ENCODE measurements around the gene HS2ST1. TPM values are rescaled to one million over a fixed set of nuclear protein-coding genes. Genes with fewer than 3 reads are reported as not detected.

Gene HS2ST1
- total RNA-seq, 2 donors from 2014 or later: 7.7 TPM

DNA sequence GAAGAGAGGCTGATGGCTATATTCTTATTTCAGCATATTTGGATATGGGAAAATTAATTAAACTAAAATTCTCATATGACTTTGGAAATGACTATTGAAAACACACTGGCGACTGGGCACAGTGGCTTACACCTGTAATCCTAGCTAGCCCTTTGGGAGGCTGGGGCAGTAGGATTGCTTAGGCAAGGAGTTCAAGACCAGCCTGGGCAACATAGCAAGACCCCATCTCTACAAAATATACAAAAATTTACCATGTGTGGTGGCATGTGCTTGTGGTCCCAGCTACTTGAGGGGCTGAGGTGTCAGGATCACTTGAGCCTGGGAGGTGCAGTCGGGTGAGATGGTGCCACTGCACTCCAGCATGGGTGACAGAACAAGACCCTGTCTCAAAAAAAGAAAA is 26.2 kb downstream of the HS2ST1 start:
- Histone ChIP-seq H3K27ac (no peak overlapping the region), H3K27me3 (no peaks in the 10 kb centered on the region), H3K4me3 (no peak overlapping the region), H3K9me3 (no peaks in the 10 kb centered on the region), H3K4me1 (no peaks in the 10 kb centered on the region), H3K36me3 (no peaks in the 10 kb centered on the region)
- TF ChIP-seq, protein P1, sequence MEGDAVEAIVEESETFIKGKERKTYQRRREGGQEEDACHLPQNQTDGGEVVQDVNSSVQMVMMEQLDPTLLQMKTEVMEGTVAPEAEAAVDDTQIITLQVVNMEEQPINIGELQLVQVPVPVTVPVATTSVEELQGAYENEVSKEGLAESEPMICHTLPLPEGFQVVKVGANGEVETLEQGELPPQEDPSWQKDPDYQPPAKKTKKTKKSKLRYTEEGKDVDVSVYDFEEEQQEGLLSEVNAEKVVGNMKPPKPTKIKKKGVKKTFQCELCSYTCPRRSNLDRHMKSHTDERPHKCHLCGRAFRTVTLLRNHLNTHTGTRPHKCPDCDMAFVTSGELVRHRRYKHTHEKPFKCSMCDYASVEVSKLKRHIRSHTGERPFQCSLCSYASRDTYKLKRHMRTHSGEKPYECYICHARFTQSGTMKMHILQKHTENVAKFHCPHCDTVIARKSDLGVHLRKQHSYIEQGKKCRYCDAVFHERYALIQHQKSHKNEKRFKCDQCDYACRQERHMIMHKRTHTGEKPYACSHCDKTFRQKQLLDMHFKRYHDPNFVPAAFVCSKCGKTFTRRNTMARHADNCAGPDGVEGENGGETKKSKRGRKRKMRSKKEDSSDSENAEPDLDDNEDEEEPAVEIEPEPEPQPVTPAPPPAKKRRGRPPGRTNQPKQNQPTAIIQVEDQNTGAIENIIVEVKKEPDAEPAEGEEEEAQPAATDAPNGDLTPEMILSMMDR (IDR thresholded peaks at IDR 0.05): no peak
- DNase-seq (ENCODE audit: low spot score): no peak

DNA sequence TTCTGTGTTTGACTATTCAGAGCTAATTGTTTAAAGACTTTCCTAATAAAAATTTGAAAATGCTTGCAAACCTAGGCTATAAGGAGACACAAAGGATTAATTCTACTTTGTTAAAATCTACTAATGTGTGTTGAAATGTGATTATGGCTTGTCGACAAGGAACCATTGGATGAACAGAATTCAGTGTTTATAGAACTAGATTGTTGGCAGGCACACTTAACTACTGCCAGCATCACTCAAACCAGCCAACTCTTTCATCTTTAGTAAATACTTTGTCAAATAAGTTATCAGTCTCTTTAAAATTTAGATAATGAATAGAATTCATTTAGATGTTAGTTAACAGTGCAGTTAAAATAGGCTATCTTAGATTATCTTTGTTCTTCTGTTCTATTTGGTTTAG is 27.6 kb downstream of the HS2ST1 start:
- no peaks in the 10 kb centered on the region for H3K27me3 ChIP-seq
- TF ChIP-seq, protein P1 (IDR thresholded peaks at IDR 0.05): no peak
- H3K9me3 ChIP-seq: no peaks in the 10 kb centered on the region
- DNase-seq (ENCODE audit: low spot score): no peak
- no peaks in the 10 kb centered on the region for H3K4me1 ChIP-seq
- no peak overlapping the region for H3K27ac ChIP-seq
- no peaks in the 10 kb centered on the region for H3K36me3 ChIP-seq
- H3K4me3 ChIP-seq: no peak overlapping the region

DNA sequence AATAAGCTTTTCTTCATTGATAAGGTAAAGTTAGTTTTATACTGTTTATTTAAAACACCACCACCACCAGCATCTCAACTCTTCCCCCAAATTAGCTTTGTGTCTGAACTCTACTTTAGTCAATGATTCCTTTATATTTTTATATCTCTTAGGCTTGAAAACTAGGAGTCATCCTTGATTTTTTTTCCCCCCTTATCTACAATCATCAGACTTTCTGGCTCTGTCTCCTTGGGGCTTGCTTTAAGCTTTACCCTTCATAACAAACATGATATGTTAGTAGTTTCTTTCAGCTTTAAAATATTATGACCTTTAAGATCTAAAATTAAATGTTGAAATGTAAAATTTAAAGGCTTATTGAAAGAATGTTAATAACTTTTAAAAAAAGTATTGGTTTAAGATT is 28.3 kb downstream of the HS2ST1 start:
- no peaks in the 10 kb centered on the region for H3K27me3 ChIP-seq
- no peak for DNase-seq (ENCODE audit: low spot score)
- H3K27ac ChIP-seq: no peak overlapping the region
- no peak overlapping the region for H3K4me3 ChIP-seq
- no peaks in the 10 kb centered on the region for H3K9me3 ChIP-seq
- peaks cover 0 to 3% of the 10 kb centered on the region in 2 donors for H3K4me1 ChIP-seq
- TF ChIP-seq, protein P1 (IDR thresholded peaks at IDR 0.05): no peak
- no peaks in the 10 kb centered on the region for H3K36me3 ChIP-seq

DNA sequence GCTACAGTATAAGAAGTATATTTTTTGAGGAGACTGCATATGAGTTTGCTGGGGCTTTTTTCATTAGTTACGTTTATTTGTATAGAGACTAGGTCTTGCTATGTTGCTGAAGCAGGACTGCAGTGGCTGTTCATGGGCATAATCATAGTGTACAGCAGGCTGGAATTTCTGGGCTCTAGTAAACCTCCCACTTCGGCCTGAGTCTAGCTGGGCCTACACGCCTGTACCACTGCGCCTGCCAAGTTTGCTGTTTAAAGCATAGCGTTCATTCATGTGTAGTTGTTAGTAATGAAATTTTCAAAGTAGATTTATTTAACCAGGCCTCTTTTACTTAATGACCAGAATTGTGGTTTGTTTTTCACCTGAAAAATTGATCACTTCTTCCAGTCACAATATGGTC is 33.8 kb downstream of the HS2ST1 start:
- TF ChIP-seq, protein P1 (IDR thresholded peaks at IDR 0.05): no peak
- no peaks in the 10 kb centered on the region for H3K9me3 ChIP-seq
- peaks cover 0 to 8% of the 10 kb centered on the region in 2 donors for H3K4me1 ChIP-seq
- no peaks in the 10 kb centered on the region for H3K27me3 ChIP-seq
- DNase-seq (ENCODE audit: low spot score): no peak
- H3K36me3 ChIP-seq: no peaks in the 10 kb centered on the region
- H3K4me3 ChIP-seq: no peak overlapping the region
- H3K27ac ChIP-seq: no peak overlapping the region

GRCh38 chr1:86950712-86951419 is 36.4 kb downstream of the HS2ST1 start:
- peaks cover 0 to 8% of the 10 kb centered on the region in 2 donors for H3K4me1 ChIP-seq
- no peak overlapping the region for H3K4me3 ChIP-seq
- DNase-seq (ENCODE audit: low spot score): no peak
- TF ChIP-seq, protein P1 (IDR thresholded peaks at IDR 0.05): no peak
- no peaks in the 10 kb centered on the region for H3K9me3 ChIP-seq
- H3K27ac ChIP-seq: no peak overlapping the region
- H3K36me3 ChIP-seq: no peaks in the 10 kb centered on the region
- H3K27me3 ChIP-seq: no peaks in the 10 kb centered on the region

DNA sequence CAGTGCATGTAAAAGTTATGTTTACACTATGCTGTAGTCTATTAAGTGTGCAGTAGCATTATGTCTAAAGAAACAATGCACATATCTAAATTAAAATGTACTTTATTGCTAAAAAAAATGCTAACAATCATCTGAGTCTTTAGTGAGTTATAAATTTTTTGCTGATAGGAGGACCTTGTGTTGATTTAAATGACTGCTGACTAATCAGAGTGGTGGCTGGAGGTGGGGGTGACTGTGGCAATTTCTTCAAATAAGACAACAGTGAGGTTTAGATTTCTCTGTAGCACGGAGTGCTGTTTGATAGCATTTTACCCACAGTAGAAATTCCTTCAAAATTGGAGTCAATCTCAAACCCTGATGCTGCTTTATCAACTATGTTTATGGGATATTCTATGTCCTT is 37.0 kb downstream of the HS2ST1 start:
- no peak overlapping the region for H3K27ac ChIP-seq
- TF ChIP-seq, protein P1 (IDR thresholded peaks at IDR 0.05): no peak

More for the DNA sequence above, 37.0 kb downstream of the HS2ST1 start:
- DNase-seq (ENCODE audit: low spot score): no peak
- H3K36me3 ChIP-seq: no peaks in the 10 kb centered on the region
- H3K9me3 ChIP-seq: no peaks in the 10 kb centered on the region
- no peaks in the 10 kb centered on the region for H3K27me3 ChIP-seq
- peaks cover 0 to 8% of the 10 kb centered on the region in 2 donors for H3K4me1 ChIP-seq
- no peak overlapping the region for H3K4me3 ChIP-seq
